SK-N-MC (cell line): ENCODE measurements around the gene POTEM.
"Not testable (repeated sequence)": the region's sequence is repeated elsewhere in the genome, so short reads cannot be mapped to it uniquely, and the experiment has no call there.

Experiments used
- DNase-seq: peaks from one replicate; pipeline ENCODE4 v3.0.0-alpha.2; 2011; ENCODE audit warnings: low read depth, low spot score
- H3K27ac ChIP-seq: fragments of 200-600 bp; sonication (generic); 2 replicates; pipeline ENCODE4 v1.5.1; 2016; ENCODE audit warnings: mixed run types
- H3K36me3 ChIP-seq: fragments of 200-600 bp; sonication (generic); 2 replicates; pipeline ENCODE4 v1.6.1; 2017; ENCODE audit warnings: antibody characterized with exemption, low read length, mixed read lengths; ENCODE audit not compliant: insufficient read depth
- H3K4me3 ChIP-seq: fragments of 200-600 bp; sonication (generic); 2 replicates; pipeline ENCODE4 v1.5.1; 2016
- H3K9ac ChIP-seq: fragments of 200-600 bp; sonication (generic); 2 replicates; pipeline ENCODE4 v1.8.0; 2017; ENCODE audit warnings: mixed run types, mixed read lengths; ENCODE audit not compliant: insufficient read length
- H3K9me3 ChIP-seq: fragments of 200-600 bp; sonication (generic); 2 replicates; pipeline ENCODE4 v1.6.1; 2017; ENCODE audit warnings: low read depth, mild to moderate bottlenecking, antibody characterized with exemption, low read length, moderate library complexity, mixed read lengths

The POTEM gene

DNA sequence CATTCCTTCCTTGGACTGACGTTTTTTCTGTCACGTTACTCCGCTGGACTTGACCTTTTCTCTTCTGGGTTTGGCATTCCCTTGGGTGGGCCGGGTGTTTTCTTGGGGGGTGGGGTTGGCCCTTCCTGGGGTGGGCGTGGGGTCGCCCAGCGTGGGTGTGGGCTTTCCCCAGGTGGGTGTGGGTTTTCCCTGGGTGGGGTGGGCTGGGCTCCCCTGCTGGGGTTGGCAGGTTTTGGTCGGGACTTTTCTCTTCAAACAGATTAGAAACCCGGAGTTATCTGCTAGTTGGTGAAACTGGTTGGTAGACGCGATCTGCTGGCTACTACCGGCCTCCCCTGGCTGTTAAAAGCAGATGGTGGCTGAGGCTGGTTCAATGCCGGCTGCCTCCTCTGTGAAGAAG lies at the start of gene POTEM:
TSS of gene POTEM (plus strand) at position 301 of the 400 bp plus-strand sequence. CDS start at position 353, 52 bp downstream.
- H3K9ac ChIP-seq, H3K9me3 ChIP-seq, H3K36me3 ChIP-seq, DNase-seq, H3K4me3 ChIP-seq, H3K27ac ChIP-seq: not testable (repeated sequence)

DNA sequence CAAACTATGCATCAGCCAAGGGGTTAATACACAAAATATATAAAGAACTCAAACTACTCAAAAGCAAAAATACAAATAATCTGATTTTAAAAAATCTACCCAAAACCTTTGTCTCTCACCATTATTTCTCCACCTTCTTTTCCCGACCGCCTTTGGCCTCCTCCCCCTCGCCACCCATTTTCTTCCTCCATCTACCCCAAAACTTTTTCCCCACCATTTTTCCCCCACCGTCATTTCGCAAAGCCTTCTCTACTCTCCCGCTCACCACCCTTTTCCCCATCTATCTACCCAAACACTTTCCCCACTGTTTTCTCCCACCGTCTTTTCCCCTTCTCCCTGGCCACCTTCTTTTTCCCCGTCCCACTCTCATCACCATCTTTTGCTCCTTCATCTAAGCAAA lies 48.9 kb upstream of the POTEM start:
- not testable (repeated sequence) for H3K36me3 ChIP-seq, DNase-seq, H3K27ac ChIP-seq, H3K9me3 ChIP-seq, H3K9ac ChIP-seq, H3K4me3 ChIP-seq

DNA sequence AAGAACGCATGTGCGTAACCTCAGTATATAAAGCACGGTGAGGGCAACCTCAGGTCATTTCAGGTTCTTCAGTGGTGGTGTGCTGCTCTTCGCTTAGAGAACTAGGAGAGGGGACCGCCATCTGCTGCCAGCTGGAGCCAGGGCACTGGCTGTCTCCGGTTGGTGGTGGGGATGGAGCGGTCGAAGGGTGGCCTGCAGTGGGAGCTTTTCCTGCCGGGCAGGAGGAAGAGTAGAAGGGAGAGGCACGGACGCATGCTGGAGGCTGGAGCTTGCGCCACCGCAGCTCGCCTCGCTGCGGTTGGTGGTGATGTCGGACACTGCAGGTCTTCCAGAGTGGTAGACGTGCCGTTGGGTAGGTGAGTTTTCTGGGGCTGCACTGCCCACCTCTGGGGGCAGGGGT lies 47.2 kb upstream of the POTEM start:
- H3K4me3 ChIP-seq, H3K9ac ChIP-seq, H3K9me3 ChIP-seq, DNase-seq, H3K36me3 ChIP-seq, H3K27ac ChIP-seq: not testable (repeated sequence)

DNA sequence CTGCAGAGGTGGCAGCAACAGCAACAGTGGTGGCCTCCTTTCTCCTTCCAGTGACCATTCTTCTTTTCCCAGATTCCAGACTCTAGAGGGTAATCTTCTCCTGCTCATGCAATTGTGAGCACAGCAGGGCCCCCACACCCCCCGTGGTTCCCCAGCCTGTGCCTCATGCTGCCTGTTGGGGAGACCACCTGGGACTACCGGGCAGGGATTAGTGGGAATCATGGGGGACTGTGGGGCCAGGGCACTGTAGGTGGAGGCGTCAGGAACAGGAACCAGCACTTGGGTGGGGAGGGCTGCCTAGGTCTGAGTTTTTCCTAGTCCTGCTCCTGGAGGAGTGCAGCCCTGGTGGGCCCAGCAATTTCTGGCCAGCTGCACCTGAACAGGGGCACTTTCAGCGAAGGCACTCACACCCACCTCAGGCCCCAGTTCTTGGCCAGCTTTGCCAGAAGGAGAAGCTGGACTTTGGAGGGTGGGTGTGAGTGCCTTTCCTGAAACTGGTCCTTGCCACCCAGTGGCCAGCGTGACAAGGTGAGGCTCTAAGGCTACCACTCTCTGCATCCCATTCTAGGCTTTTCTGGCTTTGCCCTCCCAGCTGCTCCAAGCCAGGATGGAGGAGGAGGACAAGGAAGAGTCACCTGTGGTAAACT lies 46.1 kb upstream of the POTEM start:
- H3K9ac ChIP-seq, H3K4me3 ChIP-seq, H3K36me3 ChIP-seq, H3K27ac ChIP-seq, DNase-seq, H3K9me3 ChIP-seq: not testable (repeated sequence)

DNA sequence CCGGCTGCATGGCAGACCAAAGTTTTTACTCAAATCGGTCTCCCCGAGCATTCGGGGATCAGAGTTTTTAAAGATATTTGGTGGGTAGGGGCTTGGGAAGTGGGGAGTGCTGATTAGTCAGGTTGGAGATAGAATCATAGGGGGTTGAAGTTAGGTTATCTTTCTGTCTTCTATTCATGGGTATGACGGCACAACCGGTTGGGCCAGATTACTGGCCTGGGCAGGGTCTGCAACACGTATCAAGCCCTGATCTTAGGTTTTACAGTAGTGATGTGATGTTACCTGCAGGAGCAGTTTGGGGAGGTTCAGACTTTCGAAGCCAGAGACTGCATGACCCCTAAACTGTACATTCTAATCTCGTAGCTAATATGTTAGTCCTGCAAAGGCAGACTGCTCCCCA lies 30.4 kb upstream of the POTEM start:
- not testable (repeated sequence) for H3K27ac ChIP-seq, H3K36me3 ChIP-seq, H3K9me3 ChIP-seq, H3K4me3 ChIP-seq, DNase-seq, H3K9ac ChIP-seq

DNA sequence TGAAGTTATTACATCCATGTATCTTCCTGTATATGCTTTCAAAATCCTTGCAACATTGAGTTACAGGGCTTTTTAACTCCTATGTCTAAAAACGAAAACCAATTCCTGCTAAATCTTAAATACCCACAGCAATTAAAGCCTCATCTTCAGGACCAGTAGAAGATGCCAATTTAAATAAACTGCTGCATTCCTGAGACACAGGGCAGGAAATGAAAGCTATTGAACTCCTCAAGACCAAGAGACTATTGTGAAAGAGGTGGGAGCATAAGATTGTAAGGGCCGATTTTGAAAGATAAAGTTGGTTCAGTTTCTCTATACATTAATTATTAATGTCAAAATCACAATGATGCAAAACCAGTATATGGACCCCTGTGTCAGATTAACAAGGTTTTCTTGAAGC lies 28.5 kb upstream of the POTEM start:
- H3K36me3 ChIP-seq, H3K4me3 ChIP-seq, DNase-seq, H3K9ac ChIP-seq, H3K9me3 ChIP-seq, H3K27ac ChIP-seq: not testable (repeated sequence)

DNA sequence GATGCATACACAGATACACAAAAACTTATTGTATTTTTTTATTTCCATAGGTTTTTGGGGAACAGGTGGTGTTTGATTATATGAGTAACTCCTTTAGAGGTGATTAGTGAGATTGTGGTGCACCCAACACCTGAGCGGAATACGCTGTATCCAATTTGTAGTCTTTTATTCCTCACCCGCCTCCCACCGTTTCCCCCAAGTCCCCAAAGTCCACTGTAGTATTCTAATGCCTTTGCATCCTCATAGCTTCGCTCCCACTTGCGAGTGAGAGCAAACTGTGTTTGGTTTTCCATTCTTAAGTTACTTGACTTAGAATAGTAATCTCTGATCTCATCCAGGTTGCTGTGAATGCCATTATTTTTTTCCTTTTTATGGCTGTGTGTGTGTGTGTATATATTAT lies 17.3 kb upstream of the POTEM start:
- not testable (repeated sequence) for H3K36me3 ChIP-seq, H3K9ac ChIP-seq, H3K27ac ChIP-seq, DNase-seq, H3K9me3 ChIP-seq, H3K4me3 ChIP-seq

DNA sequence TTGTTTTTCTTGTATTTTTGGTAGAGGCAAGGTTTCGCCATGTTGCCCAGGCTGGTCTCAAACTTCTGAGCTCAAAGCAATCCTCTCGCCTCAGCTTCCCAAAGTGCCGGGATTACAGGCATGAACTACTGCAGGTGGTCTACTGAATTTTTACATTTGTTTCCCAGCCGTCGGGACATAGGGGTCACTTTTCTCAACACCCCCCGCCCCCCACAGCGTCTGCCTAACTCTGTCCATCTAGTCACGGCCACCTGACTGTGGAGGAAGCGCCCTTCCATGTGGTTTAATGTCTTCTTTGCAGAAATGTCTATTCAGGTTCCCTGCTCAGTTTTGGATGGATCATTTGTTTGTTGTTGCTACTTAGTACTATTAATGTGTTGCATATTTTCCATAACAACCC lies 14.1 kb upstream of the POTEM start:
- not testable (repeated sequence) for DNase-seq, H3K9ac ChIP-seq, H3K36me3 ChIP-seq, H3K4me3 ChIP-seq, H3K9me3 ChIP-seq, H3K27ac ChIP-seq

DNA sequence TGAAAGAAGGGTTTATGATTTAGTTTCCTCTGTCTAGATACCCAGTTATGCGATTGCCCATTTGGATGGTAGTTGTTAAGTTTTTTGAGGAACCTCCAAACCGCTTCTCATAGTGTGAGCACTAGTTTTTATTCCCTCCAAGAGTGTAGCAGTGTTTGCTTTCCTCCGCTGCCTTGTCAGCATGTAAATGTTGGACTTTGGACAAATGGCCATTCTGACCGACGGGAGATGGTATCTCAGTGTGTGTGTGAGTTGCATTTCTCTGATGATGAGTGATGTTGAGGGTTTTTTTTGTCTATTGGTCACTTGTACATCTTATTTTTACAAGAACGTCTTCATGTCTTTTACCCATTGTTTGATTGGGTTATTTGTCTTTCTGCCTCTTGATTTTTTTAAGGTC lies 11.4 kb upstream of the POTEM start:
- not testable (repeated sequence) for H3K4me3 ChIP-seq, H3K27ac ChIP-seq, DNase-seq, H3K9ac ChIP-seq, H3K9me3 ChIP-seq, H3K36me3 ChIP-seq

DNA sequence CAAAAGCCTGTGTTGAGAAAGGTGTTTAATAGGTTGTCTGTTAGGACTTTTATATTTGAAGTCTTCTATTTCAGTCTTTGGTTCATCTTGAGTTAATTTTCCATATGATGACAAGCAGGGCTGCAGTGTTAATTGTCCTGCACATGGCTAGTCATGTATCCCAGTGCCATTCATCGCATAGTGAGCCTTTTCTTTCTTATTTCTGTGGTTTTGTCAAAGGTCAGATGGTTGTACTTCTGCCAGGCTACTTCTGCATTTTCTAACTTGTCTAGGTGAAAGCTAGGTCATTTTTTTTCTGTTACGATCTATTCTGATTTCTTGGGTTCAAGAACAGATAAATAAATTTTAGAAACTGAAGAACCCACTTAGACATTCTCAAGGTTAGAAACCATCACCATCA lies 5.7 kb upstream of the POTEM start:
- not testable (repeated sequence) for H3K4me3 ChIP-seq, H3K9me3 ChIP-seq, H3K27ac ChIP-seq, H3K36me3 ChIP-seq, DNase-seq, H3K9ac ChIP-seq

DNA sequence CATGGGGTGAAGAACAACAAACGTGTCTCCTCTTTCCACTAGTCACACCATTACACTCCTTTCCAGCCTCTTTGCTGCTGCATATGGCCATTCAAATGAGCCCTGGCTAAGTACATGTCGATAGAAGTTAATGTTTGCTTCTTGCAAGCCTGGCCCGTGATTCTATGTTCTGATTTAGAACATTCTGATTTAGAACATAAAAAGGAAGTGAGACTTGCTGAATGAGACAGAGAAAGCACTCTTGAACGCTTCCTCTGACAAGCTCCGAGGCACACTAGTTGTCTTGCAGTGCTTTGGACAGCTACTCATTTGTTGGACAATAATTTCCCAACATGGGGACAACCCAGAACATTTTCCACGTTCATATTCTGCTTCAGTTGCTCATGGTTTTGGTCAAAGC lies 5.1 kb upstream of the POTEM start:
- not testable (repeated sequence) for H3K9me3 ChIP-seq, H3K9ac ChIP-seq, H3K4me3 ChIP-seq, H3K27ac ChIP-seq, DNase-seq, H3K36me3 ChIP-seq

DNA sequence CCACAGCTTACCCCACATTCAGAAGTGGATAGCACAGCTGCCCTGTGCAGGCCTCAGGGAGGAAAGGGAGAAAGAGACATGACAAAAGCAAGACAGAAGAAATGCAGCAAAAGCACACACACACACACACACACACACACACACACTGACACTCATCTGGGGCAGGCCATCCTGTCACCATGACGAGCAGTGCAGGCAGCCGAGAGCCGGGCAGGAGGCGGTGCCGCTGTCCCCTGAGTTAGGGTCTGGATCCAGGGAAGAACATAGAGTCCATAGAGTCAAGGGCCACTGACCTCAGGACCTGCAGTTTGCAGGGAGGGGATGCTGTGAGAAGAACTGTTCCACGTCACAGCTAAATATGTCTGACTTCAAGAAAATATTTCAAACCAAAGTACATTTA lies 4.0 kb upstream of the POTEM start:
- not testable (repeated sequence) for H3K9ac ChIP-seq, H3K36me3 ChIP-seq, DNase-seq, H3K4me3 ChIP-seq, H3K9me3 ChIP-seq, H3K27ac ChIP-seq

DNA sequence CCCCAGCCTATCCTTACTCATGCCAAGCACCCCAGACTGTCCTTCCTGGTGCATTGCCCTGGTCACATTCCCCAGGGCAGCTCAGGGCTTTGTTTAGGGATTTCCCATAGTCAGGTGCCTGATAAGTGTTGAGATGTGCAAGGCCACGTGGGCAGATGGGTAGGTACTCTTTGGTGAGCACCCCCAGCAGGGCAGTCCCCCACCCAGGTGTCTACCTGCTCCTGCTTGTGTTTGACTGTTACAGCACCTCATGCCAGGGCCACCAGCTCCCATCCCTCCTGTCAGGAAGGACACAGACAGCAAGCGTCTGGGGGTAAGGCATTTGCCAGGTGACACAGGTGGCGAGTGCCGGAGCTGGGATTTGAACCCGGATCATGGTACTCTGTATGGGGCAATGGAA lies 2.4 kb upstream of the POTEM start:
- H3K9me3 ChIP-seq, DNase-seq, H3K36me3 ChIP-seq, H3K4me3 ChIP-seq, H3K27ac ChIP-seq, H3K9ac ChIP-seq: not testable (repeated sequence)

DNA sequence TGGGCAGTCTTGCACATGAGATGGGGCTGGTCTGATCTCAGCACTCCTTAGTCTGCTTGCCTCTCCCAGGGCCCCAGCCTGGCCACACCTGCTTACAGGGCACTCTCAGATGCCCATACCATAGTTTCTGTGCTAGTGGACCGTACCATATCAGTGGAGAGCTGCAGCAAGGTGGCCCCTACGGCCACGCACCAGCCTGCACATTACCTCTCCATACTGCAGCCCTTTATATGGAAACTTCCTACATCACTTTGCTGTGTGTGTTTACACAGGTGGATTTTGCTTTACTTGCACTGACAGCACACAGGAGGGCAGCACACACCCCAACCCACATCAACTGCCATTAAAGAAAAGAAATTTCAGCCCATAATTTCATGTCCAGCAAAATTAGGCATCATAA lies 35.3 kb downstream of the POTEM start:
- not testable (repeated sequence) for H3K9me3 ChIP-seq, DNase-seq, H3K4me3 ChIP-seq, H3K36me3 ChIP-seq, H3K27ac ChIP-seq, H3K9ac ChIP-seq

DNA sequence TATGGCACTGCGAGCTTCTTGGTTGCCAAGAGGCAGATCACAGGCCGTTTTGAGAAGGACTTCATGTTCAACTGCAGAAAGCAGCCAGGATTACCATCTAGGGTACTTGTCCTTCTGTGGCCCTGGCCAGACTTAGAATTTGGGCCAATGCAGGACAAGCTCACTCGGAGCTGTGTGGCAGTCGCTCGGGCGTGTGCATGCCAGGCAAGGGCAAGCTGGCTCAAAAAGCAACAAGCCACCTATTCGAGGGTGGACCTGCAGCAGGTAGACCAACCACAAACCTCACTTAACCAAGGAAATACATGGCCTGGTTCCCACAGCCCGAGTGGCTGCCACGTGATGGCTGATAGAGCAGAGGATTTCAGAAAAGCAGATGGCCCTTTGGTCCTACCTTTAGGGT lies 39.3 kb downstream of the POTEM start:
- not testable (repeated sequence) for H3K9me3 ChIP-seq, DNase-seq, H3K36me3 ChIP-seq, H3K27ac ChIP-seq, H3K9ac ChIP-seq, H3K4me3 ChIP-seq
